Subcutaneous preadipocyte (primary cell): ENCODE data around the gene ATP1B4. TPM values are rescaled to one million over a fixed set of nuclear protein-coding genes. Genes with fewer than 3 reads are reported as not detected.

Experiments
- total RNA-seq: library from RNA; depleted of rRNA; stranded (reverse); fragments of >200 nt; gene quantifications from 2 replicates; pipeline ENCODE4 v1.2.3, GENCODE V29; 2012

ATP1B4 gene
- not detected in 2 replicates for total RNA-seq

DNA sequence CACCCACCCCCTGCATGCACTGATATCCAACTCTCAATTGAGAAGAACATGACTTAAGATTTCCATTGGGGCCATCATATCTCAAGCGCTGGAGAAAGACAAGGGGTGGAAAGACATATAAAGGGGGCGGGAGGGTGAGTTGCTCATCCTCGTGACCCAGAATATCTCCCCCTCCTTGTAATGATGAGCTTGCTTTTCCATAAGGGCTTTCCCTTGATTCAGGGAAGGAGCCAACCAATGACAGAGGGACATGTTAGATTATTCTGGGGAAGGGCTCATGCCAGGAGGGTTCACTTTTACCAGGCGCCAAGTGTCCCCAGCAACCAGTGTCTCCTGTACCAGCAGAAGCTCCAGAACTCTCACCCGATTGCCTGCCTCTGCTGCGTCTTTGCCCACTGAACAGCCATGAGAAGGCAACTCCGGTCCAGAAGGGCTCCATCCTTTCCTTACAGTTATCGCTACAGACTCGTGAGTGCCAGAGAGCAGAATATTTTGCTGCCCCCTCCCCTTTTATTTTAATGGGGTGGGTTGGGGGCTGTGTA lies at the start of gene ATP1B4:
TSS of gene ATP1B4 (plus strand) at position 326 of the 542 bp plus-strand sequence. CDS start at position 406, 80 bp downstream.

Other genes with a start within 250 kb of the ATP1B4 start
- not detected in 2 replicates for gene RHOXF1, start 246.2 kb upstream of the ATP1B4 start, total RNA-seq
- not detected in 2 replicates for gene RHOXF2, start 203.5 kb upstream of the ATP1B4 start, total RNA-seq
- gene ZBTB33, start 111.3 kb upstream of the ATP1B4 start, total RNA-seq: 15.4 and 17.8 TPM in 2 replicates
- under 0.01 and 0.37 TPM in 2 replicates for gene TMEM255A, start 50.6 kb upstream of the ATP1B4 start, total RNA-seq
- 127 and 128 TPM in 2 replicates for gene LAMP2, start 107.2 kb downstream of the ATP1B4 start, total RNA-seq
- 53.6 and 80.2 TPM in 2 replicates for gene CUL4B, start 198.9 kb downstream of the ATP1B4 start, total RNA-seq
- gene MCTS1, start 242.0 kb downstream of the ATP1B4 start, total RNA-seq: 43.0 and 45.9 TPM in 2 replicates